A549 (cell line): Measurements from ENCODE around the gene BCL11B. TPM values are rescaled to one million over a fixed set of nuclear protein-coding genes. Genes with fewer than 3 reads are reported as not detected.

Experiments used
- ATAC-seq, 2 experiments: fragments of 200-7000 bp in 1 of 2; fragments of >200 bp in 1 of 2; cut with Nextera tagmentation in 1 of 2; cut with Tn5 transposase in 1 of 2; 3 replicates each; pipeline versions ENCODE4 v1.8.0 to v1.9.1; 2018 to 2020; ENCODE audit warnings: mild to moderate bottlenecking in 1 of 2, moderate library complexity in 1 of 2
- CTCF ChIA-PET: fragments of 300-600 bp; sonication (Branson Sonifier 250); formaldehyde crosslinking; extraction: SDS; loops from one replicate; lab custom pipeline; 2021; ENCODE audit warnings: antibody characterized with exemption, inconsistent platforms; lab: Yijun Ruan, JAX
- POLR2A ChIA-PET: fragments of 350-600 bp; formaldehyde crosslinking; extraction: SDS; loops from one replicate; lab custom pipeline; 2021; ENCODE audit warnings: antibody characterized with exemption, inconsistent platforms; lab: Yijun Ruan, JAX
- DNase-seq, 2 experiments: peaks; one replicate each; pipeline versions ENCODE4 v3.0.0 to v3.0.0-alpha.2; 2011 to 2016; ENCODE audit warnings: low read depth in 1 of 2, low spot score in 1 of 2
- FAIRE-seq: peaks from 2 replicates; lab custom pipeline; 2011; peaks lifted over from hg19 to GRCh38; lab: Jason Lieb, UNC
- H3K27ac ChIP-seq, 2 experiments: fragments of >200 bp; sonication (Bioruptor Twin); formaldehyde crosslinking; 3 replicates each; pipeline ENCODE4 v1.5.1; 2016 to 2017
- H3K4me1 ChIP-seq: fragments of >200 bp; sonication (Bioruptor Twin); formaldehyde crosslinking; 3 replicates; pipeline ENCODE4 v1.6.1; 2016
- H3K4me2 ChIP-seq: fragments of >200 bp; sonication (Bioruptor Twin); formaldehyde crosslinking; 3 replicates; pipeline ENCODE4 v1.6.1; 2016
- H3K4me3 ChIP-seq: fragments of >200 bp; sonication (Bioruptor Twin); formaldehyde crosslinking; 3 replicates; pipeline ENCODE4 v1.5.1; 2016
- H3K9me3 ChIP-seq: fragments of >200 bp; sonication (Bioruptor Twin); formaldehyde crosslinking; 3 replicates; pipeline ENCODE4 v1.6.1; 2016
- BHLHE40 ChIP-seq: IDR thresholded peaks from 2 replicates; pipeline ENCODE4 v1.6.1; 2012; ENCODE audit warnings: low read depth, low read length, inconsistent platforms
- CBX2 ChIP-seq: fragments of 200-600 bp; sonication (generic); IDR thresholded peaks from 2 replicates; pipeline ENCODE4 v1.6.1; 2016; ENCODE audit warnings: low read depth, mild to moderate bottlenecking, borderline replicate concordance
- CBX8 ChIP-seq: fragments of 200-600 bp; sonication (generic); IDR thresholded peaks from 2 replicates; pipeline ENCODE4 v1.6.1; 2016
- CEBPB ChIP-seq, 2 experiments: fragments of >200 bp in 1 of 2; sonication (Bioruptor Twin) in 1 of 2; formaldehyde crosslinking in 1 of 2; IDR thresholded peaks; 2 replicates each; pipeline ENCODE4 v1.6.1; 2012 to 2016
- CHD4 ChIP-seq: fragments of 200-600 bp; sonication (generic); IDR thresholded peaks from 2 replicates; pipeline ENCODE4 v1.6.1; 2016; ENCODE audit warnings: antibody characterized with exemption, mild to moderate bottlenecking, borderline replicate concordance
- EHMT2 ChIP-seq: fragments of 200-600 bp; sonication (generic); IDR thresholded peaks from 2 replicates; pipeline ENCODE4 v1.6.1; 2016; ENCODE audit warnings: antibody characterized with exemption, low read depth, mild to moderate bottlenecking, moderate library complexity
- ESRRA ChIP-seq: fragments of 150-350 bp; IDR thresholded peaks from 2 replicates; pipeline ENCODE4 v1.6.1; 2014; ENCODE audit warnings: mild to moderate bottlenecking, low read length, borderline replicate concordance
- FOXS1 ChIP-seq: fragments of 250-450 bp; sonication (Bioruptor Pico); IDR thresholded peaks from 2 replicates; pipeline ENCODE4 v1.5.0; 2020; ENCODE audit warnings: mild to moderate bottlenecking, moderate library complexity
- HEYL ChIP-seq: fragments of 250-450 bp; sonication (Bioruptor Pico); IDR thresholded peaks from 2 replicates; pipeline ENCODE4 v1.8.0; 2021; ENCODE audit warnings: mild to moderate bottlenecking, moderate library complexity
- HOXA7 ChIP-seq: fragments of 250-450 bp; sonication (Bioruptor Pico); IDR thresholded peaks from 2 replicates; pipeline ENCODE4 v1.5.0; 2020; ENCODE audit warnings: mild to moderate bottlenecking, moderate library complexity
- HOXB13 ChIP-seq: fragments of 250-450 bp; sonication (Bioruptor Pico); IDR thresholded peaks from 2 replicates; pipeline ENCODE4 v1.5.0; 2020; ENCODE audit warnings: low read depth, mild to moderate bottlenecking, moderate library complexity
- HOXB5 ChIP-seq: fragments of 250-450 bp; sonication (Bioruptor Pico); IDR thresholded peaks from 2 replicates; pipeline ENCODE4 v1.5.0; 2020; ENCODE audit warnings: mild to moderate bottlenecking, moderate library complexity
- KDM1A ChIP-seq: fragments of 200-600 bp; sonication (generic); IDR thresholded peaks from 2 replicates; pipeline ENCODE4 v1.6.1; 2016; ENCODE audit warnings: low read depth, mild to moderate bottlenecking
- KDM5A ChIP-seq: fragments of 200-600 bp; sonication (generic); IDR thresholded peaks from 2 replicates; pipeline ENCODE4 v1.6.1; 2016; ENCODE audit warnings: antibody characterized with exemption, mild to moderate bottlenecking
- MAFK ChIP-seq: fragments of 450-650 bp; IDR thresholded peaks from 2 replicates; pipeline ENCODE4 v1.6.1; 2014; ENCODE audit not compliant: partially characterized antibody
- MAZ ChIP-seq: fragments of 150-350 bp; IDR thresholded peaks from 2 replicates; pipeline ENCODE4 v1.6.1; 2014; ENCODE audit warnings: antibody characterized with exemption, low read depth, low read length, borderline replicate concordance
- NFE2L2 ChIP-seq: fragments of 150-350 bp; conservative IDR thresholded peaks from 2 replicates; pipeline ENCODE4 v1.6.1; 2014; ENCODE audit warnings: low read length
- NR3C1 ChIP-seq: fragments of >200 bp; sonication (Bioruptor Twin); formaldehyde crosslinking; IDR thresholded peaks from 3 replicates; pipeline ENCODE4 v1.6.1; 2017
- RCOR1 ChIP-seq: fragments of 150-350 bp; IDR thresholded peaks from 2 replicates; pipeline ENCODE4 v1.6.1; 2014; ENCODE audit warnings: antibody characterized with exemption, low read length, low read depth
- SREBF2 ChIP-seq: fragments of 450-650 bp; IDR thresholded peaks from 2 replicates; pipeline ENCODE4 v1.6.1; 2014; ENCODE audit warnings: mild to moderate bottlenecking, moderate library complexity
- TP53 ChIP-seq: fragments of 250-450 bp; sonication (Bioruptor Pico); IDR thresholded peaks from 2 replicates; pipeline ENCODE4 v1.5.0; 2021; ENCODE audit warnings: mild to moderate bottlenecking, moderate library complexity
- ZFP36 ChIP-seq: fragments of 450-650 bp; IDR thresholded peaks from 2 replicates; pipeline ENCODE4 v1.6.1; 2014; ENCODE audit warnings: borderline replicate concordance; ENCODE audit not compliant: partially characterized antibody
- ZSCAN20 ChIP-seq: fragments of 250-450 bp; sonication (Bioruptor Pico); IDR thresholded peaks from 2 replicates; pipeline ENCODE4 v1.8.0; 2022; ENCODE audit warnings: mild to moderate bottlenecking, moderate library complexity
- WGBS: methylation state at CpG from one replicate; pipeline ENCODE4 v1.1.6; 2017; ENCODE audit errors: missing lambda C conversion rate; 5-methylcytosine and 5-hydroxymethylcytosine counted together
- polyA plus RNA-seq, 4 experiments: library from polyadenylated mRNA; depleted of rRNA in 3 of 4; stranded (reverse); fragments of >200 nt; fragmentation: RNase III in 1 of 4; extraction: RNeasy Plus Mini Kit Qiagen cat#74134 plus additional on column Dnase treatment in 1 of 4; gene quantifications; 2 replicates in 3 of 4; 3 replicates in 1 of 4; pipeline ENCODE4 v1.2.3, GENCODE V29; 2011 to 2017
- TF ChIP-seq, protein P1 (sequence below): fragments of 450-650 bp; IDR thresholded peaks from 2 replicates; pipeline ENCODE4 v1.6.1; 2014; ENCODE audit warnings: antibody characterized with exemption
- TF ChIP-seq, protein P2 (sequence below): IDR thresholded peaks from 2 replicates; pipeline ENCODE4 v1.6.1; 2012
- TF ChIP-seq, protein P3 (sequence below): fragments of >200 bp; sonication (Bioruptor Twin); formaldehyde crosslinking; IDR thresholded peaks from 2 replicates; pipeline ENCODE4 v1.6.1; 2016
- TF ChIP-seq, protein P4 (sequence below): fragments of 250-450 bp; sonication (Bioruptor Pico); IDR thresholded peaks from 2 replicates; pipeline ENCODE4 v1.5.0; 2020; ENCODE audit warnings: low read depth, mild to moderate bottlenecking, moderate library complexity
- TF ChIP-seq, protein P5 (sequence below): fragments of >200 bp; sonication (Bioruptor Twin); formaldehyde crosslinking; IDR thresholded peaks from 3 replicates; pipeline ENCODE4 v1.6.1; 2016

BCL11B gene
- polyA plus RNA-seq, 2 of the 4 experiments (the other 2 are of a cell fraction): 0.43 to 0.49 TPM

DNA sequence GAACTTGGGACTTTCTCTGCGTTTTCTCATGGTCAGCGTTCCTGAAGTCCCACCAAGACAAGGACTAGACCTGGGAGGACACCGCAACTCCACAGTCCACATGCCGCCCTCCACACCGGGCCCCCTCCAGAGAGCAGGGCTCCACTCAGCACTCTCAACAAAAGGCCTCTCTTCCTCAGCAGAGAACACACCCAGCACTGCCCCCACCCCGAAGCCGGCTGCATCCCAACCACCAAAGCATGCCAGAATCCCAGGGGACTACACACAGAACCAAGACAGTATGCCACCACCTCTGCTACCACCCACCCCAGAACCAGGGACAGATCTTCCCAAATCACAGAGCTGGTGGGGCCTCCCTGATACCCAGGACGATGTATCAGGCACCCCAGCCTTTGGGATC is 88.3 kb downstream of the BCL11B start:
- WGBS: 51% methylated on average over 8 of the region's 8 CpGs
- CTCF ChIA-PET: interaction anchor here (0.6 kb wide), 1 partner anchor 11 kb away, joined by 3 read pairs; no protein-coding TSS in a partner anchor
- no peaks in the 10 kb centered on the region for H3K9me3 ChIP-seq
- DNase-seq (no peak), ATAC-seq (no peak), FAIRE-seq (no peak)
- no peak overlapping the region for H3K4me3 ChIP-seq
- H3K4me2 ChIP-seq: no peak overlapping the region
- TF ChIP-seq BHLHE40: no peak
- TF ChIP-seq CHD4: no peak
- TF ChIP-seq, protein P1, sequence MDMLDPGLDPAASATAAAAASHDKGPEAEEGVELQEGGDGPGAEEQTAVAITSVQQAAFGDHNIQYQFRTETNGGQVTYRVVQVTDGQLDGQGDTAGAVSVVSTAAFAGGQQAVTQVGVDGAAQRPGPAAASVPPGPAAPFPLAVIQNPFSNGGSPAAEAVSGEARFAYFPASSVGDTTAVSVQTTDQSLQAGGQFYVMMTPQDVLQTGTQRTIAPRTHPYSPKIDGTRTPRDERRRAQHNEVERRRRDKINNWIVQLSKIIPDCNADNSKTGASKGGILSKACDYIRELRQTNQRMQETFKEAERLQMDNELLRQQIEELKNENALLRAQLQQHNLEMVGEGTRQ: no peak
- no peak for TF ChIP-seq CEBPB (IDR thresholded peaks at IDR 0.05)
- TF ChIP-seq, protein P2, sequence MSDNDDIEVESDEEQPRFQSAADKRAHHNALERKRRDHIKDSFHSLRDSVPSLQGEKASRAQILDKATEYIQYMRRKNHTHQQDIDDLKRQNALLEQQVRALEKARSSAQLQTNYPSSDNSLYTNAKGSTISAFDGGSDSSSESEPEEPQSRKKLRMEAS: no peak
- no peak for TF ChIP-seq NR3C1
- TF ChIP-seq MAZ: no peak
- no peak for TF ChIP-seq SREBF2
- no peak for TF ChIP-seq EHMT2
- no peak for TF ChIP-seq RCOR1
- TF ChIP-seq HOXA7: no peak
- no peak for TF ChIP-seq NFE2L2
- TF ChIP-seq HOXB13 (CRISPR knock-in tag): no peak
- TF ChIP-seq MAFK: no peak
- no peak for TF ChIP-seq CBX8
- TF ChIP-seq ESRRA: no peak
- TF ChIP-seq FOXS1 (CRISPR knock-in tag): no peak
- H3K27ac ChIP-seq: no peak overlapping the region
- H3K4me1 ChIP-seq: no peaks in the 10 kb centered on the region
- POLR2A ChIA-PET: no interaction called here

DNA sequence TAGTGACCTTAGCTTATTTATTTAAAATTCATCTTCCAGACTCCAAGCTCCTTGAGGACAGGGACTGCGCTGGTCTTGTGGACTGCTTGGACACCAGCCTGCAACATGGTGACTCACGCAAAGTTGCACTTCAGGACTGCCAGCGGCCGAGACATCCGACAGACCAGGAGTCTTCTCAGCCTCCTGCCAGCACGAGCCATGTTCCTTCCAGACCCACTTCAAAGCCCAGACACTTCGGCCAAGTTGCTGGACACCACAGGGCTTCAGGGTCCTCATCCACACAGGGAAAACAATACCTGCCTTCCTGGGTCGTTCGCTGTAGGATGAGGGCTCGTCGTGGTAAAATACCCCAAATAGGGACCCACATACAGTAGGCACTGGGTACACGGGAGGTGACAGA is 88.7 kb downstream of the BCL11B start:
- H3K4me3 ChIP-seq: no peak overlapping the region
- H3K9me3 ChIP-seq: no peaks in the 10 kb centered on the region
- POLR2A ChIA-PET: no interaction called here
- 72% methylated on average over 12 of the region's 12 CpGs for WGBS
- TF ChIP-seq, protein P3, sequence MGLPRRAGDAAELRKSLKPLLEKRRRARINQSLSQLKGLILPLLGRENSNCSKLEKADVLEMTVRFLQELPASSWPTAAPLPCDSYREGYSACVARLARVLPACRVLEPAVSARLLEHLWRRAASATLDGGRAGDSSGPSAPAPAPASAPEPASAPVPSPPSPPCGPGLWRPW: no peak
- TF ChIP-seq, protein P4, sequence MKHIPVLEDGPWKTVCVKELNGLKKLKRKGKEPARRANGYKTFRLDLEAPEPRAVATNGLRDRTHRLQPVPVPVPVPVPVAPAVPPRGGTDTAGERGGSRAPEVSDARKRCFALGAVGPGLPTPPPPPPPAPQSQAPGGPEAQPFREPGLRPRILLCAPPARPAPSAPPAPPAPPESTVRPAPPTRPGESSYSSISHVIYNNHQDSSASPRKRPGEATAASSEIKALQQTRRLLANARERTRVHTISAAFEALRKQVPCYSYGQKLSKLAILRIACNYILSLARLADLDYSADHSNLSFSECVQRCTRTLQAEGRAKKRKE: no peak
- TF ChIP-seq, protein P5, sequence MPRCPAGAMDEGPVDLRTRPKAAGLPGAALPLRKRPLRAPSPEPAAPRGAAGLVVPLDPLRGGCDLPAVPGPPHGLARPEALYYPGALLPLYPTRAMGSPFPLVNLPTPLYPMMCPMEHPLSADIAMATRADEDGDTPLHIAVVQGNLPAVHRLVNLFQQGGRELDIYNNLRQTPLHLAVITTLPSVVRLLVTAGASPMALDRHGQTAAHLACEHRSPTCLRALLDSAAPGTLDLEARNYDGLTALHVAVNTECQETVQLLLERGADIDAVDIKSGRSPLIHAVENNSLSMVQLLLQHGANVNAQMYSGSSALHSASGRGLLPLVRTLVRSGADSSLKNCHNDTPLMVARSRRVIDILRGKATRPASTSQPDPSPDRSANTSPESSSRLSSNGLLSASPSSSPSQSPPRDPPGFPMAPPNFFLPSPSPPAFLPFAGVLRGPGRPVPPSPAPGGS: no peak
- TF ChIP-seq MAZ (no peak), RCOR1 (no peak), FOXS1 (CRISPR knock-in tag) (no peak), HEYL (CRISPR knock-in tag) (no peak), ZFP36 (no peak), EHMT2 (no peak), HOXB5 (no peak), CBX2 (no peak), KDM5A (no peak), KDM1A (no peak), HOXA7 (no peak), NFE2L2 (no peak), MAFK (no peak), TP53 (CRISPR knock-in tag) (no peak), ZSCAN20 (no peak)
- no peak overlapping the region for H3K27ac ChIP-seq
- no peak overlapping the region for H3K4me2 ChIP-seq
- DNase-seq (no peak), FAIRE-seq (no peak), ATAC-seq (no peak)
- H3K4me1 ChIP-seq: no peaks in the 10 kb centered on the region
- CTCF ChIA-PET: interaction anchor here (0.6 kb wide), 1 partner anchor 11 kb away, joined by 3 read pairs; no protein-coding TSS in a partner anchor
